Thymus (tissue), 11 donors: Measurements from ENCODE around the gene FBXL15. TPM values are rescaled to one million over a fixed set of nuclear protein-coding genes. Genes with fewer than 3 reads are reported as not detected.

Source experiments
- DNase-seq, 9 donors: peaks; one replicate each; pipeline ENCODE4 v3.0.0-alpha.2; 2013; ENCODE audit warnings: low spot score in 9 of 9, low read depth in 6 of 9, missing footprints in 1 of 9
- H3K27ac ChIP-seq, 2 donors: one replicate each; pipeline ENCODE4 v1.5.1; 2013; ENCODE audit warnings: control low read depth in 1 of 2, low read depth in 1 of 2, low read length in 1 of 2, mild to moderate bottlenecking in 1 of 2, moderate library complexity in 1 of 2
- H3K27me3 ChIP-seq, 2 donors: one replicate each; pipeline ENCODE4 v1.5.1; 2013; ENCODE audit warnings: low read length in 1 of 2; ENCODE audit not compliant: control insufficient read depth in 2 of 2, insufficient read depth in 1 of 2
- H3K36me3 ChIP-seq, 2 donors: one replicate each; pipeline ENCODE4 v1.5.1; 2013; ENCODE audit warnings: low read length in 1 of 2, mild to moderate bottlenecking in 1 of 2, moderate library complexity in 1 of 2; ENCODE audit not compliant: control insufficient read depth in 2 of 2, insufficient read depth in 2 of 2
- H3K4me1 ChIP-seq, 2 donors: one replicate each; pipeline ENCODE4 v1.5.1; 2013; ENCODE audit warnings: low read length in 2 of 2; ENCODE audit not compliant: control insufficient read depth in 2 of 2, insufficient read depth in 2 of 2
- H3K4me3 ChIP-seq, 2 donors: one replicate each; pipeline ENCODE4 v1.5.1; 2013; ENCODE audit warnings: low read length in 2 of 2, control low read depth in 1 of 2, mild to moderate bottlenecking in 1 of 2
- H3K9me3 ChIP-seq, 2 donors: one replicate each; pipeline ENCODE4 v1.5.1; 2013; ENCODE audit warnings: low read length in 1 of 2, mild to moderate bottlenecking in 1 of 2; ENCODE audit not compliant: control insufficient read depth in 2 of 2, insufficient read depth in 1 of 2
- WGBS: extraction: QIAGEN DNeasy Blood & Tissue Kit; methylation state at CpG from one replicate; pipeline ENCODE4 v1.1.7; 2013; 5-methylcytosine and 5-hydroxymethylcytosine counted together
- polyA plus RNA-seq: library from polyadenylated mRNA; stranded (reverse); fragments of 200-250 nt; gene quantifications from one replicate; pipeline ENCODE4 v1.2.3, GENCODE V29; 2013
- total RNA-seq: library from RNA; stranded (reverse); fragments of 120-200 nt; gene quantifications from one replicate; pipeline ENCODE4 v1.2.4, GENCODE V29; 2013
- donor health status: healthy.

The FBXL15 gene
- total and polyA plus RNA-seq, 2 donors, result 7.8 to 12.0 TPM

DNA sequence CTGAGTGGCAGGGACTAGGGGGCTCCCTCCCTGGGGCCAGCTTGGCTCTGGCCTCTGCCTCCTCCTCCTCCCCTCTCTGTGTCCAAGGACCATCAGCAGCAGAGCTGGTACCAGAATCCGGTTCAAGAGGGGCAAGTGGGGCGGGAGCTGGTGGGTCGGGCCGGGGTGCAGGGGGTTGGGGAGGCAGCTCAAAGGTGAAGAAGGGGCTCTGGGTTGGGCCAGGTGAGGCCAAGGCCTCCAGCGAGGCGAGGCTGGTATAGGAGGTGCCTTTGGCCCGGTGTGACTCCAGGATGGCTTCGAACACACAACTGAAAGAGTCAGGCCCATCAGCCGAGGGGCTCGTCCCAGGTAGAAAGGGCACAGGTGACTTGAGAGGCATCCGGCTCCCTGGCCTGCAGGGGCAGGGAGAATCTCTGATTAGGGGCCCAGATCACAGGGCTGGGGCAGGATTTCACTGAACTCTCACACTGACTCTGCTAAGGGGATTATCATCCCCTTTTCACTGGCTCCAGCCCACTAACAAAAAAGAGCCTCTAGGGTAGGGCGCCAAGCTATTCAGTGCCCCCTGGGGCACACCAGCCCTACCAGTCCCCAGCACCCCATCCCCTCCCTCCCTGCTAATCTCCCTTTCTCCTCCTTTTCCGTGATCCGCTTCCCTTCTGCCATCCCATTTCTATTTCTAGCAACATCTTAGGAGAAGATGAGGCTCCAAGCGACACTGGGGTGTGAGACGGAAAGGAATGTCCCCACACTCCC, 6.7 kb upstream of the FBXL15 start:
- Histone ChIP-seq H3K36me3 (no peaks in the 10 kb centered on the region), H3K27me3 (peaks cover 52 to 97% of the 10 kb centered on the region in 2 donors), H3K4me1 (peaks cover 16 to 47% of the 10 kb centered on the region in 2 donors), H3K4me3 (no peak overlapping the region), H3K9me3 (peaks cover 2 to 4% of the 10 kb centered on the region in 2 donors), H3K27ac (no peak overlapping the region)
- 94% methylated on average over 16 of the region's 16 CpGs for WGBS
- no peak for DNase-seq

GRCh38 chr10:102414749-102415148, 5.9 kb upstream of the FBXL15 start:
- Histone ChIP-seq H3K9me3 (peaks cover 2 to 4% of the 10 kb centered on the region in 2 donors), H3K4me1 (peaks cover 23 to 49% of the 10 kb centered on the region in 2 donors), H3K27ac (no peak overlapping the region), H3K36me3 (no peaks in the 10 kb centered on the region), H3K4me3 (no peak overlapping the region), H3K27me3 (peaks cover 48 to 97% of the 10 kb centered on the region in 2 donors)
- WGBS, result 50% methylated on average over 20 of the region's 20 CpGs
- DNase-seq, result no peak

DNA sequence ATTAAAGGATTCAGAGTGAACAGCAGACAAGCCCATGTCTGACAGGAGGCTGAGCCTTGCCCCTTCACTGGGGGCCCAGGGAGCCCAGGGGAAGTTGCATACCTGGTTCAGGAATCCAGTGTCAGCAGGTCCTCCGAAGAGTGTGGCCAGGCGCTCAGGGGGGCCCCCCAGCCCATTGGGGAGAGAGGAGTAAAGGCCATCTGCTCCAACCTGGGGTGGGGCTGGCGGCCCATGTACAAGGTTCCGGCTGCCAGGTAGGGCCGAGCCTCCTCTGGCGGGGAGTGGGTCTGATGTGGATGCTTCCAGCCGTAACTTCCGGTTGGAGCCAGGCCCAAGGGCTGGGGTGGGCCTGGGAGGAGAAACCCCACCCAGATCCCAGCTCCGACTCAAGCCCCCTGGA, 4.4 kb upstream of the FBXL15 start:
- Histone ChIP-seq H3K36me3 (no peaks in the 10 kb centered on the region), H3K4me1 (peaks cover 28 to 47% of the 10 kb centered on the region in 2 donors), H3K9me3 (peaks cover 2 to 6% of the 10 kb centered on the region in 2 donors), H3K27ac (no peak overlapping the region), H3K27me3 (peaks cover 33 to 97% of the 10 kb centered on the region in 2 donors), H3K4me3 (no peak overlapping the region)
- no peak for DNase-seq
- WGBS, result 94% methylated on average over 9 of the region's 9 CpGs

DNA sequence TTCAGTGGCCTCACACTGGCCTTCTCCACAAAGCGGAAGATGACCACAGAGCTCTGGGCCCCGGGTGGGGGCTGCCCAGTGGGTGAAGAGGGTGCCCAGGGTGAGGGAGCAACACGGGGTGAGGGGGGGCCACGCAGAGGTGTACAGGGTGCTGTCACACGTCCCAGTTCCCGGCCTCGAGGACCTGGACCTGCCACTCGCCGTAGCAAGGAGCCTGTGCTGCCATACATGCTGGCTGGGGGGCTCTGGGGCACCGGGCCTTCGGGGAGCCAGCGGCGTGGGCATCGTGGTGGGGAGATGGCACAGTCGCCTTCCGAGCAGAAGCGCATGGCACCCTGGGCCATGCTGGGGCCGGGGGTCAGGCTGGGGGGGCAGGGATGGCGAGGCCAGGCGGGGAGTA, 3.9 kb upstream of the FBXL15 start:
- peaks cover 29 to 97% of the 10 kb centered on the region in 2 donors for H3K27me3 ChIP-seq
- H3K4me3 ChIP-seq, result no peak overlapping the region
- peaks cover 2 to 6% of the 10 kb centered on the region in 2 donors for H3K9me3 ChIP-seq
- no peak for DNase-seq
- H3K27ac ChIP-seq, result no peak overlapping the region
- WGBS, result 95% methylated on average over 20 of the region's 20 CpGs
- no peaks in the 10 kb centered on the region for H3K36me3 ChIP-seq
- peaks cover 30 to 47% of the 10 kb centered on the region in 2 donors for H3K4me1 ChIP-seq

- peaks cover 28 to 92% of the 10 kb centered on the region in 2 donors for H3K27me3 ChIP-seq
Observed at GRCh38 chr10:102418622-102419268, 1.9 kb upstream of the FBXL15 start, which contains the start of gene PSD. Gene PSD, minus strand, starts transcription at chr10:102418785. Its CDS starts 1,747 bp downstream, at chr10:102417038.

GRCh38 chr10:102419269-102420180, 1.1 kb upstream of the FBXL15 start:
- peak overlapping the region; percentile 63 to 66 for H3K4me3 ChIP-seq

More at GRCh38 chr10:102418622-102419268, 1.9 kb upstream of the FBXL15 start, which contains the start of gene PSD:
- H3K4me3 ChIP-seq, result peak within 1 kb of the TSS; percentile 63 to 66
- H3K27ac ChIP-seq, result no peak within 1 kb of the TSS
- WGBS, result 10% methylated on average over 45 of the region's 45 CpGs
- no peak for DNase-seq
- peaks cover 2 to 12% of the 10 kb centered on the region in 2 donors for H3K9me3 ChIP-seq
- peaks cover 6% of the 10 kb centered on the region in 2 donors for H3K36me3 ChIP-seq
- H3K4me1 ChIP-seq, result peaks cover 33 to 39% of the 10 kb centered on the region in 2 donors

GRCh38 chr10:102420181-102420713, 389 bp upstream of the FBXL15 start:
- peak overlapping the region in 1 of 2 donors; percentile 80 for H3K27ac ChIP-seq
- DNase-seq, result no peak
- peaks cover 33 to 39% of the 10 kb centered on the region in 2 donors for H3K4me1 ChIP-seq
- peaks cover 14 to 18% of the 10 kb centered on the region in 2 donors for H3K36me3 ChIP-seq
- WGBS, result 3% methylated on average over 21 of the region's 21 CpGs
- H3K4me3 ChIP-seq, result peak overlapping the region; percentile 63 to 66
- peaks cover 2 to 12% of the 10 kb centered on the region in 2 donors for H3K9me3 ChIP-seq
- peaks cover 25 to 77% of the 10 kb centered on the region in 2 donors for H3K27me3 ChIP-seq

More at GRCh38 chr10:102419269-102420180, 1.1 kb upstream of the FBXL15 start:
- H3K4me1 ChIP-seq, result peaks cover 33 to 39% of the 10 kb centered on the region in 2 donors
- H3K36me3 ChIP-seq, result peaks cover 12 to 14% of the 10 kb centered on the region in 2 donors
- H3K27me3 ChIP-seq, result peaks cover 28 to 84% of the 10 kb centered on the region in 2 donors
- WGBS, result 2% methylated on average over 54 of the region's 54 CpGs
- peaks cover 2 to 12% of the 10 kb centered on the region in 2 donors for H3K9me3 ChIP-seq
- H3K27ac ChIP-seq, result no peak overlapping the region
- peak in 6 of 9 donors; percentile 34 to 79 (median 66) for DNase-seq

DNA sequence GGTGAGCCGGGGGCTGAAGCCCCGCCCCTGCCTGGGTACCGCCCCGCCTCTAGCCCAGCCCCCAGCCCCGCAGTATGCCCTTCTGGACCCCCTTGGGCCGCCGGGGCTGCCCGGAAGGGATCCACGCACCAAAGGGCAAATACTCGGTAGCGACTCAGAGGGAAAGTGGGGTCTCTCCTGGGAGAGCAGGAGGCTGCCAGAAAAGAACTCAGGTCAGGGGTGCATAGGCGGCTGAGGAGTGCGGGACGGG, 796 bp downstream of the FBXL15 start:
- DNase-seq, result no peak
- Histone ChIP-seq H3K4me3 (peak overlapping the region; percentile 63 to 66), H3K4me1 (peaks cover 33 to 39% of the 10 kb centered on the region in 2 donors), H3K27me3 (peaks cover 25 to 66% of the 10 kb centered on the region in 2 donors), H3K27ac (peak overlapping the region; percentile 26 to 38), H3K9me3 (peaks cover 2 to 12% of the 10 kb centered on the region in 2 donors), H3K36me3 (peaks cover 14 to 18% of the 10 kb centered on the region in 2 donors)
- under 1% methylated on average over 14 of the region's 14 CpGs for WGBS
